ENCODE measurements around the gene CARD11.

- no peak for TF ChIP-seq POLR2A (IDR thresholded peaks at IDR 0.05; ENCODE audit: low read length)
- TF ChIP-seq GATA1 (IDR thresholded peaks at IDR 0.05; ENCODE audit: low read depth, low read length): no peak
Observed at GRCh38 chr7:2880874-2881533, 162.7 kb downstream of the CARD11 start.
